ENCODE results near the gene MDGA2. TPM values are rescaled to one million over a fixed set of nuclear protein-coding genes. Genes with fewer than 3 reads are reported as not detected.

Gene MDGA2
- total and polyA plus RNA-seq, 2 donors (not counting 1 experiment from before 2014, with no cell fraction given), result not detected

- no peaks in the 10 kb centered on the region for H3K79me2 ChIP-seq (ENCODE audit: control insufficient read depth, insufficient read depth, low read length)
- no peak for TF ChIP-seq EZH2 (IDR thresholded peaks at IDR 0.05; ENCODE audit: low read length, missing control alignments)
- TF ChIP-seq CTCF (conservative IDR thresholded peaks at IDR 0.05 in 1 of 2, IDR thresholded peaks at IDR 0.05 in 1 of 2; ENCODE audit: low read depth in 1 of 2, low read length in 2 of 2), result no peak
- no peak overlapping the region for H2AFZ ChIP-seq (ENCODE audit: low read length)
- no peak overlapping the region for H3K4me2 ChIP-seq (ENCODE audit: extremely low read depth, insufficient read depth, low read length)
- no peak overlapping the region for H3K4me3 ChIP-seq (replicated peaks in 1 of 4; ENCODE audit: control extremely low read depth in 1 of 4, insufficient read depth in 1 of 4, low read depth in 3 of 4, low read length in 4 of 4)
- no peaks in the 10 kb centered on the region for H3K36me3 ChIP-seq (ENCODE audit: control insufficient read depth, insufficient read depth, low read length)
- no peaks in the 10 kb centered on the region for H3K27me3 ChIP-seq (ENCODE audit: control insufficient read depth, insufficient read depth, low read length)
- H3K9me3 ChIP-seq (ENCODE audit: control insufficient read depth, insufficient read depth, low read depth, low read length), result no peaks in the 10 kb centered on the region
- no peak for DNase-seq (ENCODE audit: low read depth in 2 of 2)
- H4K20me1 ChIP-seq (ENCODE audit: control insufficient read depth, extremely low read depth, insufficient read depth, low read length), result no peaks in the 10 kb centered on the region
- no peaks in the 10 kb centered on the region for H3K4me1 ChIP-seq (ENCODE audit: control insufficient read depth, extremely low read depth, insufficient read depth, low read length)
- H3K27ac ChIP-seq (ENCODE audit: insufficient read depth, low read length), result no peak overlapping the region
- no peak overlapping the region for H3K9ac ChIP-seq (ENCODE audit: insufficient read depth, low read length)
Observed at GRCh38 chr14:47328376-47328775, 347.0 kb downstream of the MDGA2 start.

GRCh38 chr14:47327336-47327735 lies 348.1 kb downstream of the MDGA2 start:
- no peaks in the 10 kb centered on the region for H3K9me3 ChIP-seq (ENCODE audit: control insufficient read depth, insufficient read depth, low read depth, low read length)
- no peaks in the 10 kb centered on the region for H4K20me1 ChIP-seq (ENCODE audit: control insufficient read depth, extremely low read depth, insufficient read depth, low read length)
- no peaks in the 10 kb centered on the region for H3K79me2 ChIP-seq (ENCODE audit: control insufficient read depth, insufficient read depth, low read length)
- H2AFZ ChIP-seq (ENCODE audit: low read length), result no peak overlapping the region
- H3K4me1 ChIP-seq (ENCODE audit: control insufficient read depth, extremely low read depth, insufficient read depth, low read length), result no peaks in the 10 kb centered on the region
- no peaks in the 10 kb centered on the region for H3K27me3 ChIP-seq (ENCODE audit: control insufficient read depth, insufficient read depth, low read length)
- no peak overlapping the region for H3K9ac ChIP-seq (ENCODE audit: insufficient read depth, low read length)
- H3K4me3 ChIP-seq (replicated peaks in 1 of 4; ENCODE audit: control extremely low read depth in 1 of 4, insufficient read depth in 1 of 4, low read depth in 3 of 4, low read length in 4 of 4), result no peak overlapping the region
- DNase-seq (ENCODE audit: low read depth in 2 of 2), result no peak
- H3K4me2 ChIP-seq (ENCODE audit: extremely low read depth, insufficient read depth, low read length), result no peak overlapping the region
- TF ChIP-seq CTCF (conservative IDR thresholded peaks at IDR 0.05 in 1 of 2, IDR thresholded peaks at IDR 0.05 in 1 of 2; ENCODE audit: low read depth in 1 of 2, low read length in 2 of 2) (no peak), EZH2 (IDR thresholded peaks at IDR 0.05; ENCODE audit: low read length, missing control alignments) (no peak)
- H3K27ac ChIP-seq (ENCODE audit: insufficient read depth, low read length), result no peak overlapping the region
- H3K36me3 ChIP-seq (ENCODE audit: control insufficient read depth, insufficient read depth, low read length), result no peaks in the 10 kb centered on the region

GRCh38 chr14:47322751-47323150 lies 352.7 kb downstream of the MDGA2 start:
- no peaks in the 10 kb centered on the region for H4K20me1 ChIP-seq (ENCODE audit: control insufficient read depth, extremely low read depth, insufficient read depth, low read length)
- H3K4me1 ChIP-seq (ENCODE audit: control insufficient read depth, extremely low read depth, insufficient read depth, low read length), result no peaks in the 10 kb centered on the region
- H3K36me3 ChIP-seq (ENCODE audit: control insufficient read depth, insufficient read depth, low read length), result no peaks in the 10 kb centered on the region
- H3K9ac ChIP-seq (ENCODE audit: insufficient read depth, low read length), result no peak overlapping the region
- H3K27ac ChIP-seq (ENCODE audit: insufficient read depth, low read length), result no peak overlapping the region
- TF ChIP-seq CTCF (conservative IDR thresholded peaks at IDR 0.05 in 1 of 2, IDR thresholded peaks at IDR 0.05 in 1 of 2; ENCODE audit: low read depth in 1 of 2, low read length in 2 of 2), result no peak
- no peak for TF ChIP-seq EZH2 (IDR thresholded peaks at IDR 0.05; ENCODE audit: low read length, missing control alignments)
- H3K27me3 ChIP-seq (ENCODE audit: control insufficient read depth, insufficient read depth, low read length), result no peaks in the 10 kb centered on the region
- H2AFZ ChIP-seq (ENCODE audit: low read length), result no peak overlapping the region
- H3K79me2 ChIP-seq (ENCODE audit: control insufficient read depth, insufficient read depth, low read length), result no peaks in the 10 kb centered on the region
- no peaks in the 10 kb centered on the region for H3K9me3 ChIP-seq (ENCODE audit: control insufficient read depth, insufficient read depth, low read depth, low read length)
- no peak overlapping the region for H3K4me2 ChIP-seq (ENCODE audit: extremely low read depth, insufficient read depth, low read length)
- no peak overlapping the region for H3K4me3 ChIP-seq (replicated peaks in 1 of 4; ENCODE audit: control extremely low read depth in 1 of 4, insufficient read depth in 1 of 4, low read depth in 3 of 4, low read length in 4 of 4)
- DNase-seq (ENCODE audit: low read depth in 2 of 2), result no peak
